ENCODE measurements around the gene SVOP. TPM values are rescaled to one million over a fixed set of nuclear protein-coding genes. Genes with fewer than 3 reads are reported as not detected.
"Not testable (repeated sequence)": the region's sequence is repeated elsewhere in the genome, so short reads cannot be mapped to it uniquely, and the experiment has no call there.

The SVOP gene
- total RNA-seq: under 0.01 TPM

- DNase-seq (ENCODE audit: low read depth in 2 of 3, low spot score in 2 of 3): peak in 2 of 3 donors; percentile 73 to 82
Observed at GRCh38 chr12:109020796-109021380, at the start of gene SVOP. Gene SVOP (minus strand): TSS chr12:109021068. CDS start chr12:109020868, 200 bp downstream.

GRCh38 chr12:109069307-109070271, 48.7 kb upstream of the SVOP start:
- DNase-seq (ENCODE audit: low read depth in 2 of 3, low spot score in 2 of 3): no peak

GRCh38 chr12:109065853-109066193, 45.0 kb upstream of the SVOP start:
- no peak for DNase-seq (ENCODE audit: low read depth in 2 of 3, low spot score in 2 of 3)

GRCh38 chr12:109065154-109065852, 44.4 kb upstream of the SVOP start:
- DNase-seq (ENCODE audit: low read depth in 2 of 3, low spot score in 2 of 3): no peak

- no peak for DNase-seq (ENCODE audit: low read depth in 2 of 3, low spot score in 2 of 3)
Observed at GRCh38 chr12:109064143-109064542, 43.3 kb upstream of the SVOP start.

- DNase-seq (ENCODE audit: low read depth in 2 of 3, low spot score in 2 of 3): no peak
Observed at GRCh38 chr12:109058773-109059172, 37.9 kb upstream of the SVOP start.

- no peak for DNase-seq (ENCODE audit: low read depth in 2 of 3, low spot score in 2 of 3)
Observed at GRCh38 chr12:109057376-109057775, 36.5 kb upstream of the SVOP start.

- DNase-seq (ENCODE audit: low read depth in 2 of 3, low spot score in 2 of 3): no peak
Observed at GRCh38 chr12:109056891-109057290, 36.0 kb upstream of the SVOP start.

GRCh38 chr12:109054520-109054919, 33.7 kb upstream of the SVOP start:
- DNase-seq (ENCODE audit: low read depth in 2 of 3, low spot score in 2 of 3): no peak

GRCh38 chr12:109054124-109054513, 33.3 kb upstream of the SVOP start:
- not testable (repeated sequence) for DNase-seq (ENCODE audit: low read depth in 2 of 3, low spot score in 2 of 3)

- peak; percentile 16 to 61 (median 48) for DNase-seq (ENCODE audit: low read depth in 2 of 3, low spot score in 2 of 3)
Observed at GRCh38 chr12:109053382-109054123, 32.7 kb upstream of the SVOP start.

GRCh38 chr12:109052414-109053323, 31.8 kb upstream of the SVOP start, which contains the start of gene USP30:
Gene USP30 (plus strand): TSS chr12:109052576. CDS start chr12:109052679, 103 bp downstream.
- peak; percentile 75 to 90 (median 87) for DNase-seq (ENCODE audit: low read depth in 2 of 3, low spot score in 2 of 3)

- no peak for DNase-seq (ENCODE audit: low read depth in 2 of 3, low spot score in 2 of 3)
Observed at GRCh38 chr12:109052097-109052413, 31.2 kb upstream of the SVOP start.

GRCh38 chr12:109049794-109050193, 28.9 kb upstream of the SVOP start:
- not testable (repeated sequence) for DNase-seq (ENCODE audit: low read depth in 2 of 3, low spot score in 2 of 3)

GRCh38 chr12:109048706-109049105, 27.8 kb upstream of the SVOP start:
- not testable (repeated sequence) for DNase-seq (ENCODE audit: low read depth in 2 of 3, low spot score in 2 of 3)

GRCh38 chr12:109047081-109047805, 26.4 kb upstream of the SVOP start:
- no peak for DNase-seq (ENCODE audit: low read depth in 2 of 3, low spot score in 2 of 3)

- no peak for DNase-seq (ENCODE audit: low read depth in 2 of 3, low spot score in 2 of 3)
Observed at GRCh38 chr12:109044241-109044640, 23.4 kb upstream of the SVOP start.

- no peak for DNase-seq (ENCODE audit: low read depth in 2 of 3, low spot score in 2 of 3)
Observed at GRCh38 chr12:109036975-109037374, 16.1 kb upstream of the SVOP start.

Measured in hematopoietic multipotent progenitor cell (in vitro differentiated cells).